ENCODE results near the gene PTRH1. TPM values are rescaled to one million over a fixed set of nuclear protein-coding genes. Genes with fewer than 3 reads are reported as not detected.
A peak's percentile ranks its signal among the peaks of the same experiment; 100 is the strongest.

PTRH1 gene
- total RNA-seq, 1 experiment from 2014 or later = 10.6 TPM

DNA sequence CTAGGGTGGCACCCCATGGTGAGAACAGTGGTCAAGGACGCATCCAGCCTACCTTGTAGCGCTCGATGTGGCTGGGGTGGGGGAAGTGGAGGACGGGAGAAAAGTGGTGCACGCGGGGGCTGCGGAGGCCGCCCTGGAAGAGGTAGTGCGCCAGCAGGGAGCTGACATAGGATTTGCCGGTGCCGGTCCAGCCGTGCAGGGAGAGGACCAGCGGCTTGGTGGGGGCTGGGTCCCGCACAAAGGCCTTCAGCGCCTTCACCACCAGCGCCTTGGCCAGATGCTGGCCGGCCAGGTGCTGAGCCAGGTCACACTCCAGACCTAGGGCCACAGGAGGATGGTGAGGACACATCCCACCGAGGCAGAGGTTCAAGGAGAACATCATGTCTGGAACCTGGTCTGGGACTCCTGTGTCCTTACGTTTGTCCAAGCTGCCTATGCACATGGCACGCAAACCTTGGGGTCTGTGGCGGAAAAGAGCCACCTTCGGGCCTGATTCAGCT, 18.8 kb upstream of the PTRH1 start:
- Histone ChIP-seq H3K9me3 (ENCODE audit: low read length) (no peaks in the 10 kb centered on the region), H3K4me2 (ENCODE audit: low read depth, low read length, poor library complexity, severe bottlenecking) (peak overlapping the region; percentile 95), H3K36me3 (ENCODE audit: insufficient read depth, low read length) (no peaks in the 10 kb centered on the region), H4K20me1 (ENCODE audit: insufficient read depth, low read depth, low read length) (no peaks in the 10 kb centered on the region), H3K27me3 (ENCODE audit: low read length) (no peaks in the 10 kb centered on the region), H3K9ac (ENCODE audit: low read length) (peak overlapping the region; percentile 86), H3K9me2 (replicated peaks; ENCODE audit: insufficient read depth, low read length) (no peaks in the 10 kb centered on the region), H3K4me3 (ENCODE audit: low read length) (peak overlapping the region; percentile 86; the same call in 1 of the 2 replicates), H3K27ac (ENCODE audit: low read length) (no peak overlapping the region), H3K79me2 (ENCODE audit: low read length) (no peaks in the 10 kb centered on the region), H2AFZ (ENCODE audit: low read length) (no peak overlapping the region), H3K4me1 (ENCODE audit: low read length) (peaks cover 14% of the 10 kb centered on the region)
- DNase-seq = no peak

DNA sequence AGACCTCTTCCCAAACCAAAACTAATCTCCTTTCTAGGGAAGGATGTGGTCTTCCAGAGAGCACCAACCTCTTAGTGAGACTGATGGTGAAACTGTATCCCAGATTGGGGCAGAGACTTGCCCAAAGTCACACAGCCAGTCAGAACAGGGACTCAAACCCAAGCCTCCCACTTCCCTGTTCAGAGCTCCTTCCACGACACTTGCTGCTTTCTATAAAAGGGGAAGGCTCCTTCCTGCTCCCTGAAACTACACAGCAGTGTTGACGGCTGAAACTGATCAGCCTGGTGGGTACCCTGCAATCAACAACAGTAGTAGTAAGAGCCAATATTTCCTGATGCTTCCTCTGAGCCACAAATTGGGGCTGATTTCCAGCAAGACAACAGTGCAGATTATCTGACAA, 18.2 kb upstream of the PTRH1 start:
- Histone ChIP-seq H3K9me2 (replicated peaks; ENCODE audit: insufficient read depth, low read length) (no peaks in the 10 kb centered on the region), H3K9ac (ENCODE audit: low read length) (peak overlapping the region; percentile 86), H3K9me3 (ENCODE audit: low read length) (no peaks in the 10 kb centered on the region), H3K4me2 (ENCODE audit: low read depth, low read length, poor library complexity, severe bottlenecking) (peak overlapping the region; percentile 95), H3K27ac (ENCODE audit: low read length) (no peak overlapping the region), H3K36me3 (ENCODE audit: insufficient read depth, low read length) (no peaks in the 10 kb centered on the region), H3K79me2 (ENCODE audit: low read length) (no peaks in the 10 kb centered on the region), H3K4me3 (ENCODE audit: low read length) (no peak overlapping the region; the same call in 1 of the 2 replicates), H3K27me3 (ENCODE audit: low read length) (no peaks in the 10 kb centered on the region), H4K20me1 (ENCODE audit: insufficient read depth, low read depth, low read length) (no peaks in the 10 kb centered on the region), H3K4me1 (ENCODE audit: low read length) (peaks cover 14% of the 10 kb centered on the region), H2AFZ (ENCODE audit: low read length) (no peak overlapping the region)
- DNase-seq = no peak

DNA sequence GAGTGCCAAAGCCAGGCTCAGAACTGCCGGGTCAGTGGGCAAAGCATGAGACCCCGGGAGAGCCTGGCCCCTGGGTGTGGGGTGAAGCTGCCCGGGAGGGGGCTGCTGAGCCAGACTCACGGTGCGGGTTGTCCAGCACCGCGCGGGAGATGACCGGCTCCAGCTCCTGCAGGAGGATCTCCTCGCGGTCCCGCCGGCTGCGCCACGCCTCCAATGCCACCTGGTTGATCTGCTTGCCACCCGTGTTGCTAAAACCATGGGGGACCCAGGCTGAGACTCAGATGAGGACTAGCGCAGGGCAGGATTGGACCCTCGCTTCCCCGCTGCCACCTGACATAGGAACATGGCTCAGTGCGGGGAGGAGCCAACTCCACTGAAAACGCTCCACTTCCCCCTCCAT, 17.0 kb upstream of the PTRH1 start:
- H3K9ac ChIP-seq (ENCODE audit: low read length) = no peak overlapping the region
- peaks cover 14% of the 10 kb centered on the region for H3K4me1 ChIP-seq (ENCODE audit: low read length)

DNA sequence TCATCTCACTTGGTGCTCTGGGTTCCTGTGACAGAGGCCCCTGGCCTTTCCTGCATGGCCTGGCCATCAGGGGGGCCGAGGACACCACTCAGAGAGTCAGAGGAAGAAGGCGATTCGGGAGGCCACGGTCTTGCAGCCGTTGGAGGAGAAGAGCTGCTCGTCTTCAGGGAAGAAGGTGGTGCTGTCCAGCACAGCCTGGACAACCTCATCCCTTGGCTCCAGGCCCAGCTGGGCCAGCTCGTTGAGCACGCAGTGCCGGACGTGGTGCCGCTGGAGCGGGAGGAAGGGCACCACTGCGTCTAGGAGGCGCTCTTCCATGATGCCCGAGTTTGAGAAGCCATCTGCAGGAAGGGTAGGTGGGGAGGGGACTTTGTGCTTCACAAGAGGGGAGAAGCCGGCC, 16.5 kb upstream of the PTRH1 start:
- Histone ChIP-seq H3K27me3 (ENCODE audit: low read length) (no peaks in the 10 kb centered on the region), H4K20me1 (ENCODE audit: insufficient read depth, low read depth, low read length) (no peaks in the 10 kb centered on the region), H3K9ac (ENCODE audit: low read length) (no peak overlapping the region), H3K9me2 (replicated peaks; ENCODE audit: insufficient read depth, low read length) (no peaks in the 10 kb centered on the region), H3K79me2 (ENCODE audit: low read length) (no peaks in the 10 kb centered on the region), H3K9me3 (ENCODE audit: low read length) (no peaks in the 10 kb centered on the region), H3K4me2 (ENCODE audit: low read depth, low read length, poor library complexity, severe bottlenecking) (no peak overlapping the region), H3K36me3 (ENCODE audit: insufficient read depth, low read length) (no peaks in the 10 kb centered on the region), H3K4me1 (ENCODE audit: low read length) (peaks cover 14% of the 10 kb centered on the region), H3K4me3 (ENCODE audit: low read length) (no peak overlapping the region), H2AFZ (ENCODE audit: low read length) (no peak overlapping the region), H3K27ac (ENCODE audit: low read length) (no peak overlapping the region)
- no peak for DNase-seq

More for the DNA sequence above, 17.0 kb upstream of the PTRH1 start:
- Histone ChIP-seq H3K79me2 (ENCODE audit: low read length) (no peaks in the 10 kb centered on the region), H3K9me2 (replicated peaks; ENCODE audit: insufficient read depth, low read length) (no peaks in the 10 kb centered on the region), H3K4me3 (ENCODE audit: low read length) (no peak overlapping the region), H4K20me1 (ENCODE audit: insufficient read depth, low read depth, low read length) (no peaks in the 10 kb centered on the region), H3K36me3 (ENCODE audit: insufficient read depth, low read length) (no peaks in the 10 kb centered on the region), H3K9me3 (ENCODE audit: low read length) (no peaks in the 10 kb centered on the region), H3K27me3 (ENCODE audit: low read length) (no peaks in the 10 kb centered on the region), H2AFZ (ENCODE audit: low read length) (no peak overlapping the region), H3K4me2 (ENCODE audit: low read depth, low read length, poor library complexity, severe bottlenecking) (no peak overlapping the region), H3K27ac (ENCODE audit: low read length) (no peak overlapping the region)
- DNase-seq = no peak

DNA sequence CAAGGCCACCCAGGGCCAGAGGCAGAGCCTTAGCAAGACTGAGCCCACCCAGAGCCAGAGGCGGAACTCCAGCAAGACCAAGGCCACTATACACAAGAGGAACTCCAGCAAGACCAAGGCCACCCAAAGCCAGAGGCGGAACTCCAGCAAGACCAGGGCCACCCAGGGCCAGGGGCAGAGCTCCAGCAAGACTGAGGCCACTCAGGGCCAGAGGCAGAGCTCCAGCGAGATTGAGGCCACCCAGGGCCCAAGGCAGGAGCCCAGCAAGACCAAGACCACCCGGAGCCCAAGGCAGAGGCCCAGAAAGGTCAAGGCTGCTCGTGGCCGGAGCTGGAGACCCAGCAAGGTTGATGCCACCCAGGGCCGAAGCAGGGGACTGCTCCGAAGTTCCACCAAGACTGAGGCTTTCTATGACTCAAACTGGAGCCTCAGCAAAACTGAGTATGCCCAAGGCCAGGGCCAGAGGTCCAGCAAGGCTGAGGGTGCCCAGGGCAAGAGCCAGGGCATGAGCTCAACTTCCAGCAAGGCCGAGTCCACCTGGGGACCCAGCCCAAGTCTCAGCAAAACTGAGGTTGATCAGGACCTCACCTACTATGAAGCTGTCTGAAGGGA, 15.4 kb upstream of the PTRH1 start:
- Histone ChIP-seq H3K9me3 (ENCODE audit: low read length) (no peaks in the 10 kb centered on the region), H3K36me3 (ENCODE audit: insufficient read depth, low read length) (no peaks in the 10 kb centered on the region), H2AFZ (ENCODE audit: low read length) (no peak overlapping the region), H3K4me3 (ENCODE audit: low read length) (no peak overlapping the region), H3K9me2 (replicated peaks; ENCODE audit: insufficient read depth, low read length) (no peaks in the 10 kb centered on the region), H3K27ac (ENCODE audit: low read length) (no peak overlapping the region), H3K4me2 (ENCODE audit: low read depth, low read length, poor library complexity, severe bottlenecking) (no peak overlapping the region), H3K27me3 (ENCODE audit: low read length) (no peaks in the 10 kb centered on the region), H3K79me2 (ENCODE audit: low read length) (no peaks in the 10 kb centered on the region), H3K4me1 (ENCODE audit: low read length) (peaks cover 14% of the 10 kb centered on the region), H4K20me1 (ENCODE audit: insufficient read depth, low read depth, low read length) (no peaks in the 10 kb centered on the region), H3K9ac (ENCODE audit: low read length) (no peak overlapping the region)
- DNase-seq = no peak

DNA sequence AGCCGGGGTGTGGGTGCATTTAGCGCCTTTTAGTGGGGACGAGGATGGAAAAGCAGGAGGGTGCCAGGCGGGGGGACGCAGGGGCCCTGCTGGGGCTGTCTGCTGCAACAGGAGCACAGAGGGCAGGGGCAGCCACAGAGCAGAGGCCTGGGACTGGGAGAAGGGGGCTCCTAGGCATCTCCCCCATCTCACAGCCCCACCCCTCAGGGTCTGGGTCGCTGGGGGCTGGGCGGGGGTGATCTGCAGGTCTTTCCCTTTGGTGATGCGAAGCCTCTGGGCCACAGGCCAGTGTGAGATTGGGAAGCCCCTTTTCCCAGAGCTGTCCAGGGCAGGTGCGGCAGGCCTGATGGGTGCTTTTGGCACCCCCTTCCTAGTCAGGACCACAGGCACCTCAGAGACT, 14.8 kb upstream of the PTRH1 start:
- no peaks in the 10 kb centered on the region for H4K20me1 ChIP-seq (ENCODE audit: insufficient read depth, low read depth, low read length)
- no peak overlapping the region for H3K4me2 ChIP-seq (ENCODE audit: low read depth, low read length, poor library complexity, severe bottlenecking)
- H3K9ac ChIP-seq (ENCODE audit: low read length) = no peak overlapping the region
- H3K9me2 ChIP-seq (replicated peaks; ENCODE audit: insufficient read depth, low read length) = no peaks in the 10 kb centered on the region
- H2AFZ ChIP-seq (ENCODE audit: low read length) = no peak overlapping the region
- H3K27ac ChIP-seq (ENCODE audit: low read length) = no peak overlapping the region
- DNase-seq = no peak
- no peaks in the 10 kb centered on the region for H3K9me3 ChIP-seq (ENCODE audit: low read length)
- H3K27me3 ChIP-seq (ENCODE audit: low read length) = no peaks in the 10 kb centered on the region
- no peaks in the 10 kb centered on the region for H3K36me3 ChIP-seq (ENCODE audit: insufficient read depth, low read length)
- no peak overlapping the region for H3K4me3 ChIP-seq (ENCODE audit: low read length)
- H3K79me2 ChIP-seq (ENCODE audit: low read length) = no peaks in the 10 kb centered on the region
- H3K4me1 ChIP-seq (ENCODE audit: low read length) = peaks cover 8% of the 10 kb centered on the region

DNA sequence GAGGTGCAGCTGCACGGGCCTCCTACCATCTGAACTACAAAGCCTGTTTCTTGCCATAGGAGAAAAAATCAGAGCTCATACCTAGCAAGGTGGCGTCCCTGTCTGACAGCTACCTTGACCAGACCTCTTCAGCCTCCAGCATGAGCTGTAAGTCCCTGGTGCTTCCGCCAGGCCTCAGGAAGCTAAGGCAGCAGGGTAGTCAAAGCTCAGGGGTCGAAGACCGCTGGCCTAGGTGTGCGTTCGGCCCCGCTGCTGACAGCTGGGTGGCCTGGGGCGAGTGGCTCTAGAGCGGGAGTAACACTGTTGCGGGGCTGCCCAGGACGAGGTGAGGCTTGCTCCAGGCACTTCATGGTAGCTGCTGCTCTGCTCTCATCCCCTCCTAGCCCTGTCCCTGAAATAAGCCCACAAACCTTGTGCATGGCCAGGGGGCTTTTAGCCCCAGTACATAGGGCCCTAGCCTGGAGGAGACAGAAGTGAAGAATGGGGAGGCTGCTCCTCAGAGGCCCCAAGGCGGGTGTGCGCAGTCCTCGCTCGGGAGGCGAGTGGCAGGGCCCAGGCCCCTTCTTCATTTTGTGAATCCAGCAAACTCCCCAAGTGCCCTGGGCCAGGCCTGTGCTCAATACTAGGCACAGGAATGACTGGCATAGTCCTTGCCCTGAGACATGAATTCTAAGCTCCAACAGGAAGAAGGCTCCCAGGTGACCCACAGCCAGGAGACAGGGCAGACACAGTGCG, 14.2 kb upstream of the PTRH1 start:
- Histone ChIP-seq H3K4me1 (ENCODE audit: low read length) (peaks cover 8% of the 10 kb centered on the region), H3K36me3 (ENCODE audit: insufficient read depth, low read length) (no peaks in the 10 kb centered on the region), H3K4me3 (ENCODE audit: low read length) (no peak overlapping the region), H2AFZ (ENCODE audit: low read length) (no peak overlapping the region), H3K9me3 (ENCODE audit: low read length) (no peaks in the 10 kb centered on the region), H3K27me3 (ENCODE audit: low read length) (no peaks in the 10 kb centered on the region), H3K79me2 (ENCODE audit: low read length) (no peaks in the 10 kb centered on the region), H3K27ac (ENCODE audit: low read length) (no peak overlapping the region), H4K20me1 (ENCODE audit: insufficient read depth, low read depth, low read length) (no peaks in the 10 kb centered on the region), H3K9ac (ENCODE audit: low read length) (no peak overlapping the region), H3K4me2 (ENCODE audit: low read depth, low read length, poor library complexity, severe bottlenecking) (no peak overlapping the region), H3K9me2 (replicated peaks; ENCODE audit: insufficient read depth, low read length) (no peaks in the 10 kb centered on the region)
- DNase-seq = no peak

DNA sequence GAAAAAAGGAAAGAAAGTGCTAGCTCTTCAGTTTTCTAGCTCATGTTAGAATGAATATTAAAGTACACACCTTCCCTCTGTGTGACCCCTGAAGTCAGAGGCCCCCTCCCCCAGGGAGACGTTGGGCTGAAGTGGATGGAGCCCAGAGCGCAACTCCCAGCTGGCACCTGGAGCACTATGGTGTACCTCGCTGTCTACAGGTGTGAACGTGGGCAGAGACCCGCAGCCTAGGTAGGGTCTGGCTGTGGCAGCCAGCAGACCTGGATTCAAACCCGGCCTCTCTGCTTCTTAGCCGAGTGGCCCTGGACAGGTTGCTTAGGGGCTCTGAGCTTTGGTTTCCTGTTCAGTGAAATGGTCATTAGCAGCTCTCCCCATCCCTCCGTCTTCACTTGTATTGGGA, 13.3 kb upstream of the PTRH1 start:
- no peaks in the 10 kb centered on the region for H3K27me3 ChIP-seq (ENCODE audit: low read length)

More for the DNA sequence above, 13.3 kb upstream of the PTRH1 start:
- Histone ChIP-seq H3K79me2 (ENCODE audit: low read length) (no peaks in the 10 kb centered on the region), H2AFZ (ENCODE audit: low read length) (no peak overlapping the region), H4K20me1 (ENCODE audit: insufficient read depth, low read depth, low read length) (no peaks in the 10 kb centered on the region), H3K9ac (ENCODE audit: low read length) (no peak overlapping the region), H3K36me3 (ENCODE audit: insufficient read depth, low read length) (no peaks in the 10 kb centered on the region), H3K27ac (ENCODE audit: low read length) (no peak overlapping the region), H3K9me2 (replicated peaks; ENCODE audit: insufficient read depth, low read length) (no peaks in the 10 kb centered on the region), H3K4me1 (ENCODE audit: low read length) (peaks cover 1% of the 10 kb centered on the region), H3K9me3 (ENCODE audit: low read length) (no peaks in the 10 kb centered on the region), H3K4me3 (ENCODE audit: low read length) (no peak overlapping the region), H3K4me2 (ENCODE audit: low read depth, low read length, poor library complexity, severe bottlenecking) (no peak overlapping the region)
- DNase-seq = no peak
